Activated CD4-positive, alpha-beta T cell treated with anti-CD3 and anti-CD28 coated beads, Interleukin-2, Interleukin-4, amounts not matched to agents 100 ng/mL and 50 ng/mL, durations not matched to agents 16 hours and 8 hours (primary cell): ENCODE data around the gene FLII.

ENCODE experiments used
- DNase-seq: peaks from one replicate; pipeline ENCODE4 v3.0.0-alpha.2; 2020; ENCODE audit warnings: low spot score

Gene FLII

DNA sequence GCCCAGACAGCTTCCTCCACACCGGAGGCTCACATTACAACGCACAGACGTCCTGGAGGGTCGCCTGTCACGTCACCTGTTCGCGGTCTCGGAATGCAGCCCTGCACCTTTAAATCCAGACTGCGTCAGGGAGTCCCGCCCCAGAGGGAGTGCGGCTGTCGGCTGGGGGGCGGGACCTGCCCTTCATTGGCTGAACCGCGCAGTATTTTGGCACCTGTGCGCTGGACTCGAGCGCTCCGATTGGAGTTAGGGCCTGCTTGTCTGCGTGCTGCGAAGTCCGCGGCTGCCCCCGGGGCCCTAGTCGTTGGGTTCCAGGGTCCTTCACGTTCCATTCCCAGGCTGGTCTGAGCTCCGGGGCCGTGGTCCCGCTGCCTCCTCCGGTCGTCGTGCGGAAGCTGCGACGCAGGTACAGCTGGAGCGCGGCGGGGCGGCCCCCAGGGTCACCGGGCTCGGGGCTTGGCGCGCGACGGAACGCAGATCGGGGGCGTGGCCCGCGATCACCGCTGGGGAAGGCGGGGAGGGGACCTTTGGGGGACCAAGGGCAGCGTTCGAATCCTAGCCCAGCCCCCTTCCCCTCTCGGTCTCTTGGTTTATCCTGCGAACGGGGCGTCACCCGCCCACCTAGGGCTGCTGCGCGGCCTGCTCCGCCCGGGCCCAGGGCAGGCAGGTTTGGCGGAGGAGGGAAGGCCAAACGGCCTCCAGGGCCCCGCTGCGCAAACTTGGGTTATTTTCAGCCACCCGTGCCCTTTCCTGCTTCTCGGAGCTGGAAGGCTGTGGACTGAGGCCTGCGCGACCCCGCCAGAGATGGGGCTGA is 2.0 kb upstream of the FLII start, which contains the start of gene MIEF2:
TSS of gene MIEF2 (plus strand) at position 331 of the 814 bp plus-strand sequence. CDS start 2,059 bp downstream, outside the sequence.
- DNase-seq, result peak; percentile 95

DNA sequence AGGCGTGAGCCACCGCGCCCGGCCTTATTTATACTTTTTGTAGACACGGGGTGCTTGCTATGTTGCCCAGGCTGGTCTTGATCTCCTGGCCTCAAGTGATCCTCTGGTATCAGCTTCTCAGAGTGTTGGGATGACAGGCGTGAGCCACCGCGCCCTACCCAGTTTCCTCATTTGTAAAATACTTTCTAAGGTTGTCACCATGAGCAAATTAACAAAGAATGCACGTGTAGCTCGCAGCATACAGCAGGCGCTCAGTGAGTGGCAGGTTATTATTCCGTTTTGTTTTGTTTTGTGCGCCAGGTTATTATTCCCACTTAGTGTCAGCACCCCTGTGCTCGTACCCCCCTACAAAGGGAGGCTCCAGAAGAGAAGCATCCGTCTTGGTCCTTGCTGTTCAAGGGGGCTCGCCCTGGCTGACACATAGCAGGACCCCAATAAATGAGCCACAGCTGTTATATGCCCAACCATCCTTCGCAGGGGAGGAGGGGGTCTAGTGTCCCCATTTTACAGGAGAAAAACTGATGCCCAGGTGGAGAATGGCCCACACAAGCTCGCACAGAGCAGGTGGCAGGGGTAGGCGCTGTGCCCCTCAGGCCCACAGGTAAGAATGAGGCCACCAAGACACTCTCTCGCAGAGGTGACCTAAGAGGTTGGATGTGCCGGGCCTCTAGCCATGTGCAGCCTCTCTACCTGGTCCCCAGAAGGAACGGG is 1.2 kb upstream of the FLII start:
- DNase-seq, result no peak

DNA sequence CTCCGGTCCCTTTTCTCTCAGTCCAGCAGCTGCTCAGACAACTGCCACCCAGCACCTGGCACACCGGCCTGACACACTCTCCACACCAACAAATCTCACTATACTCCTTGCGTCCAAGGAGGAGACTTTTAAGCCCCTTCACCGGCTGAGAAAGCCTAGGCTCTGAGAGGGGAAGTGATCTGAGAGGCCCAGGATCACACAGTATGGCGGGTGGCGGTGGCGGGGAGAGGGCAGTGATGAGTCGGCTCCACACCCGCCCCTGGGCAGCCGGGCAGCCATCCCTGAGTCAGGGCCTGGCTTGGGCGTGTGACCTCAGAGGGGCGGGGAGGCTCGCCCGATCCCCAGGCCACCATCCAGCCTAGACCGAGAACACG is 569 bp downstream of the FLII start:
- peak; percentile 38 for DNase-seq

DNA sequence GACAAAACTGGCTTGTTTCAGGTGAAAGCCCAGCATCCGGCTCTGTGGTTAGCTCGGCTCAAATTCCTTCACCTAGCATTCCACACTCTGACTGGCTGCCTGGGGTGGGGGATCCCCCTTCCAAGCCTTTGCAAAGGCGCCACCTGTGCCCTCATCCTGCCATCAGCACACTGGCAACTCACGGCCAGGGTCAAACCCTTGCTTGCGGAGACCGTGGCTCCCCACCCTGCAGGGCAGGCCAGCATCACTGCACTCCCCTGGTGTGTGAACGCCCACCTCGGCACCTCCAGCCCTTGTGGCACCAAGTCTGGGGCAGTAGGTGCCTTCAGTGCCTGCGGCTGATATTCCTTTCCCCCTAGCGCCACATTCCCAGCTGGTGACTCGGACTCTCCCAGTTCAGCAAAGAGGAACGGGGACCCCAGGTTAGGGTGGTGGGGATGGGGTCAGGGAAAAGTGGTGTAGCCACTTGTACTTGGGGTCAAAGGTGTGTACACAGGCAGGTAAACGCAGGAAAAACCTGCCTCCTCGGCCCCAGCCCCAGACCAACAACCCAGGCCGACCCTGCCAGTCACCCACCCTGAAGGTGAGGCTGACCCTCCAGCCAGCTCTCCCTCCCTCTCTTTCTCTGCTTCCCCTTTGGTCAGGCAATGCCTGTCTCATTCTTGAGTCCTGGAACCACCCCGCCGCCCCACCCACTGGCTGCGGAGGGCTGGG is 1.1 kb downstream of the FLII start:
- no peak for DNase-seq

DNA sequence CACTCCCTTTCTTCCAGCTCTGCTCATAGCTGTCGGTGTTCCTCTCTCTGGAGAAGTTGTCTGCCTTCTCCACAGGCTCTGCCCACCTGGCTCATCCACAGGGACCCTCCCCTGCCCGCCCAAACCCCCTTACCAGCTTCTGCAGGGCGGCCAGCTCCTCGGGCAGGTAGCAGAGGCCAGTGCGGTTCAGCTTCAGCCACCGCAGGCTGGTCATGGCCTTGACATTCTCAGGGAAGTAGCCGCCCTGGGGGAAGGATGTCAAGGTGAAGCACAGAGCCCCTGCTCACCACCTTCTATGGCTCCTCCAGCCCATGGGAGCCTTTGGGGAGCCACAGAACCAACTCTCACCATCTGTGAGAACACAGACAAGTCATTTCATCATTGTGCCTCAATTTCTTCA is 1.8 kb downstream of the FLII start:
- no peak for DNase-seq

DNA sequence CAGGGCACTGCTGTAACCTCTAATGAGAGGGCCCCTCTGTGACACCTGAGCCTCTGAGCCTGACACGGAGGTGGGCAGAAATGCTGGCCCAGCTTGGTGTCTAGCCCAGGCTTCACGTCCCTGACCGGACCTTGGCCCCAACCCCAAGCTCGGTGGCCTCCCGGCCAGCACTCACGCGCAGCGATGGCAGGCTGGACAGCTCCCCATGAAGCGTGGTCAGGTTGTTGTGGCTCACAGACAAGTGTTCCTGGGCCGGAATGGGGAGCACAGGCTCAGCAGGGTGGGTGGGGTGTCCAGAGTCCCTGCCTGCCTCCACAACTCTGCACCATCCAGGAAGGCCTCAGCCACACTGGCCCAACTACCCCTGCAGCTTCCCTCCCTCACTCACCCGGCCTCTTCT is 2.2 kb downstream of the FLII start:
- no peak for DNase-seq

- DNase-seq, result no peak
Measured at GRCh38 chr17:18254888-18255649, 3.5 kb downstream of the FLII start.

DNA sequence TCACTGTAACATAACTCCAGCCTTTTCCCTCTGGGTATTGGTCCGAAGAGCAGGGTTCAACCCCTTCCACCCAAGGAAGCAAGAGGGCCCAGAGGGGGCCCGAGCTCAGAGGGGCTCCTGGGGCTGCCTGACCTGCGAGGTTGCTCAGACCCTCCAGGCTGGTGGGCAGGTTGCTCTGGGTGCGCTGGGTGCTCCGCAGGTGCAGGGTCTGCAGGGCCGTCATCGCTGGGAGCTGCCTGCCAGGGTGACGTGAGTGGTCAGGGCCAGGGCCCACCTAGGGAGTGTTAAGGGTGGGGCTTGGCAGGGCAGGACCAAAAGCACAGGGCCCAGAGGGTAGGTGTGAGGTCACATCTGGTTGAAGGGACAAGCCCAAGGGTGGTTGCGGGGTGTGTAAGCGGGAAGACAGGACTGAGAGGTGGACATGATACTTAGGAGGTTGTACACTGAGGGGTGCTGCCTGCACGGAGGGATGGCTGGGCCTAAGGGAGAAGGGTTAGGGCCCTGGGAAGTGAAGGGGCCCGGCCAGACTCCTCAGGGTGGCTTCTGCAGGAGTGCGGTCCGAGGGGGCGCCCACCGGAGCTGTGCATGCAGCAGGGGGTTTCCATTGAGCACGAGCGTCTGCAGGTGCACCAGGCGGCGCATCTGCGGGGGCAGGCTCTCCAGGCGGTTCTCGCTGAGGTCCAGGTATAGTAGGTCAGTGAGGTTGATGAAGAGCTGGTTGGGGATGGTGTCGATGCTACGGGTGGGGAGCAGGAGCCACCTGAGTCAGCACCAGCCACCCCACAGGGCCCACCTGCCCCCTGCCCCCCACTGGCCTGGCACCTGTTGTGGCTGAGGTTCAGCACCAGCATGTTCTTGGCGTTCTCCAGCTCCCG is 4.4 kb downstream of the FLII start:
- DNase-seq, result no peak

GRCh38 chr17:18253187-18253884 is 5.2 kb downstream of the FLII start:
- DNase-seq, result no peak

GRCh38 chr17:18252160-18252559 is 6.4 kb downstream of the FLII start:
- no peak for DNase-seq

DNA sequence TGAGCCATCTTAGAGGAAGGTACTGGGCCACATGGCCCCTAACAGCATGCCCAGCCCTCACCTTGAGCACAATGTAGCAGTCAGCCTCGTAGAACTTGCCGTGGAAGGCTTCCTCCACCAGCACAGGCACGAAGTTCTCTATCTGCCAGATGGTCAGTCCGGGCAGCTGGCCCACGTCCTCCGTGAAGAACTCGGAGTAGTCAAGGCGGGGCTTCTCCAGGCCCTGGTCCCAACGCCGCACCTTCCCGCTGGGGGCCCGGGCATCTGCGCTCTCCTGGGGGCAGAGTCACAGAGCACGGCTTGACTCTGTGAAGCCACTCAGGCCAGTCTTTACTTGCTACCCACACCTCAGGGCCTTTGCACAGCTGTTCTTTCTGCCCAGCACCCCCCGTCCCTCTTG is 7.3 kb downstream of the FLII start:
- DNase-seq, result no peak

- DNase-seq, result no peak
Measured at GRCh38 chr17:18250708-18251107, 7.8 kb downstream of the FLII start.

DNA sequence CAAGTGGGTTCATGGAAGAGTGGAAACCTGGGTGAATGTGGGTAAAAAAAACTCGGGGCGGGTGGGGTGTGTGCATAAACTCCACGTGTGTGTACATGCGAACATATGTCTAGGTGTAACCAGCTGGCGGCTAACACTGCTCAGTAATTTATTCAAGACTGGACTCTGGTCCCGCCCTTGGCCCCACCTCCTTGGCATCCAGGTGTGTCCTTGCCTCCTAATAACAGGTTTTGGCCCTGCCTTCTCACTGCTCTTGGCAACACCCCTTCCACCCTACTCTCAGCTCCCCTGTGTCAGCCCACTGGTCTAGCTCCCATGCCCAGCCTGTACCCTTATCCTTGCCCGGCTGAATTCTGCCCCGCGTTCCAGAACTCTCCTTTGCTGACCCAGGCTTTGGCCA is 8.3 kb downstream of the FLII start:
- no peak for DNase-seq

DNA sequence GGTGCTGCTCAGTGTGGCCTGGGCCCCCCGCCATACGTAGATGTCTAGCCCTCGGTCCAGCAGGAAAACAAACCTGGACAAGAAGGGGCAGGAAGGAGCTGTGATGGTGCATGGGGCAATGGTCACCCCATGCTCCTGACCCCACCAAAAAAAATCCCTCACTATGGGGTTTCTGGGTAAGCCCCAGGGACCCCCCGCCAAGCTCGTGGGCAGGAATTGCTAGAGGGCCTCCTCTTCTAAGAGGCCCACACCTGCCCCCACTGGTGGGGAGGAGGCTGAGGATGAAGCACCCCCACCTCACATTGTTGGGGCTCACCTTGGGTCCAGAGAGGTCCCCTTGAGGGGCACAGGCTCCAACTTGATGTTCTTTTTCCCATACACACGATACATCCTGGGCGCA is 9.7 kb downstream of the FLII start:
- DNase-seq, result no peak

DNA sequence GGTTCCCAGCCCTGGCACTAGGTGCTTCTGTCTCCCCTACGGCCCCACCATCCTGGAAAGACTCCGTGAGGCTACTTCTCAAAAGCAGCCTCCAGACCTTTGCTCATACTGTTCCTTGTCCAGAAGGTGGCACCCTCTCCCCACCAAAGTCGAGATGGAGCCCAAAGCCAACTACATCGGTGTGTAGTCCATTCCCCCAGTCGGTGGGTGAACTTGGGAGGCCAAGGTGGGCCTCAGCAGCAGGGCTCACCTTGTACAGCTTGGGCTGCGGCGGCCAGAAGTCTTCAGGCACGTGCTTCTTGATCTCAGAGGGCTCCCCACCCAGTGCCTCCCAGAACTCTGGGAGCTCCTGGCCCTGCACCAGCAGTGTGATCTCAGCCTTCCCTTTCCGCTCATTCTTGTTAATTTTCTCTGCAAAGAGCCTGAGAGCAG is 10.2 kb downstream of the FLII start:
- peak; percentile 68 for DNase-seq

DNA sequence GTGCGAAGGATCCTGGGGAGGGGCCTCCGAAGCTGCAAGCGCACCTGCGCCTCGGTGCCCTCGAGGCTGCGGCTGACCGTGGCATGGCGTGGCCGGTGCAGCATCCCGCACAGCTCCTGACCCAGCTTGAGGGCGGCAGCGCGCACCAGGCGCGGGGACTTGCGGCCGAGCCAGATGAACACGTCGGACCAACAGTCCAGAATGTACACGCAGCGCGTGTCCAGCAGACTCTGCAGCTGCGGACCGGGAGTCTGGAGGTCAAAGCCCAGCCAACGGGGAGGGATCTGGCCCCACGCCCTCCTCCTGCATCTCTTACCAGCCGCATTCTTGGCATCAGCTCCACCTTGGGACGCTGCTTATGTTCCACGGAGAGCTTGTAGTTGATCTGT is 10.9 kb downstream of the FLII start:
- no peak for DNase-seq

- DNase-seq, result no peak
Measured at GRCh38 chr17:18246880-18247612, 11.5 kb downstream of the FLII start.

GRCh38 chr17:18246109-18246725 is 12.3 kb downstream of the FLII start:
- no peak for DNase-seq

DNA sequence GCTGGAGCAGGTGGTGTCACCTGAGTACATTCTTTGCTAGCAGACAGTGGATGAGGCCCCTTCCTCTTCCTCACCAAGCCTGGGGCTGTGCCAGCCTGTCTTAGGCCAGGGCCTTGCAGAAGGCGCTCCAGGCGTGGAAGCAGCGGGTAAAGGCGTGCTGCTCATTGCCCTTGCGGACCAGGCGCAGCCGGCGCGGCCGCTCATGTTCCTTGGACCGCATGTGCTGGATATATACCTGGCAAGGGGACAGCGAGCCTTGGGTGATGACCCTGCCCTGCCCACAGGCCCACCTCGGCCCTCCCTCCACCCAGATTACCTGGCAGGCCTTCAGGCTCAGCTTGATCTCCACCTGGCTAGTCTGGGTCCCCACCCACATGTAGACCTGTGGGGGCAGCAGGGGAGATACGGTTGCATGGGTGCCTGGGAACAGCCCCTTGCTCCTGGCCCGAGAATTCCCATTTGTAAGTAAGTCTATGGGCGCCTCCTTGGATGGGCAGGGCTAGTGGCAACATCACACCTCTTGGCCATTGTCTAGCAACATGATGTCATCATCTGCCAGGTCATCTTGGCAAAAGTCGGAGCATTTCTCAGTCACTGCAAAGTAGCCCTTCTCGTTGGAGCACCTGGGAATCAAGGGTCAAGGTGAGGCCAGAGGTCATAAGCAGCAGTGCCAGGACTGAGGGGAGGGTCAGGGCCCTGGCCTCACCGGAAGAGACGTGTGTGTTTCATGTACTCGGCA is 13.3 kb downstream of the FLII start:
- DNase-seq, result no peak
